DMS114 treated with DMSO at 0.1 percent for 48 hours (cell line): ENCODE data around the gene SIM2.

Experiments used
- DNase-seq: peaks from one replicate; lab custom pipeline; 2025; ENCODE audit not compliant: unreplicated experiment; lab: John Stamatoyannopoulos, UW

Gene SIM2

DNA sequence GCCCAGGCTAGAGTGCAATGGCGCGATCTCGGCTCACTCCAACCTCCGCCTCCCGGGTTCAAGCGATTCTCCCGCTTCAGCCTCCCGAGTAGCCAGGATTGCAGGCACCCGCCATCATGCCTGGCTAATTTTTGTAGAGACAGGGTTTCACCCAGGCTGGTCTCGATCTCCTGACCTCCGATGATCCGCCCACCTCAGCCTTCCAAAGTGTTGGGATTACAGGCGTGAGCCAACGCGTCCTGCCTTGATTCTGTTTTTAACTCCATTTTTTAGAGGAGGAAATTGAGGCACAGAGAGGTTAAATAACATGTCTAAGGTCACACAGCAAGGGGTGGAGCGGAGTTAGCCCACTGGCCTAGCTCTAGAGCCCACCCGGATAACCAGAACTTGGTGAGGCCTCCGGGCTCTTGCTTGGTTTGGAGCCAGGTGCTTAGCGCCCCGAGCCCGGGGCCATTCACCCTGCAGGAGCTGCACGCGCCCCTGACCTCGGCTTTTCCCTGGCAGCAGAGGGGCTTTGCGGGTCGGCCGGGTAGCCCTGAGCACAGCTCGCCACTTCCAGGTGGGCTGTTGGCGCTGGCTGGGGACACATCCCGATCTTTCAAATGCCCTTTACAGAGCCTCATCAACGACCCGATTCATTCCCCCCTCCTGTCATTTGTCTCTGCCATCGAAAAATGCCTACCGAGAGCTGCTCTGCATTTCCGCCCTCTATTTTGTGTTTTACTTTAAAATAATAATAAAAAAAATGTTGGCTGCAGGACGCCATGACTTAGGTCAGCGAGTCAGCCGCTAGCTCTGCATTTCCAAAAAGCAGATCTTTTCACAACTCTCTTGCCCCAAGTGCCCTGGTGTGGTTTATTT lies 11.2 kb downstream of the SIM2 start:
- DNase-seq = no peak

DNA sequence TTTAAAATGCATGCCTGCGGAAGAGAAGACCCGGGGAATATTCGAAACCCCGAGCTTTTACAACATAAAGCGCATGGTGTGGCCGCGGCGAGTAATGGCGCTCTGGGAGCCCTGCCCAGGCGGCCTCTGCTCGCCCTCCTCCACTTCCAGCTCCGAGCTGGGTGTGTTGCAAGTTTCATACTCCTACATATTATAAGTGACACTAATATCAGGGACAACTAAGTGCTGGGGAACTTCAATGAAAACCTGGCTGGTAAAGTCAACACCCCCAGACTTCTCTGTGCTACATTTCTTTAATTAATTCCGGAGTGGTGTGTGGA lies 11.8 kb downstream of the SIM2 start:
- no peak for DNase-seq

DNA sequence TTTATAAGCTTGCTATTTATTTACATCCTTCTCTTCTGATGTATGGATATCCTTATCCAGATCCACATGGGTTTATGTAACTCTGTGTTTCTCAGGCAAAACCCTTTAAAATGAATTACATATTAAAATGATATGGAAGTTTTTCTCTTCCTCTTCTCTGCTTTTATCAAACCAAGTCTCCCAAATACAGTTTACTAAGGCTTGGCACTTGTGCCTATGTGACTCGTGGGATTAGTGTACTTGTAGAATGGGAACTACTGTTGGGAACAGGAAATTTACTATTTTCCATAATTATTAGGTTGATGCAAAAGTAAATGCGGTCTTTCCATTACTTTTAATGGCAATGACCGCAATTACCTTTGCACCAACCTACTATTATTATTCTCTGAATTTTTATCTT lies 14.8 kb downstream of the SIM2 start:
- no peak for DNase-seq

DNA sequence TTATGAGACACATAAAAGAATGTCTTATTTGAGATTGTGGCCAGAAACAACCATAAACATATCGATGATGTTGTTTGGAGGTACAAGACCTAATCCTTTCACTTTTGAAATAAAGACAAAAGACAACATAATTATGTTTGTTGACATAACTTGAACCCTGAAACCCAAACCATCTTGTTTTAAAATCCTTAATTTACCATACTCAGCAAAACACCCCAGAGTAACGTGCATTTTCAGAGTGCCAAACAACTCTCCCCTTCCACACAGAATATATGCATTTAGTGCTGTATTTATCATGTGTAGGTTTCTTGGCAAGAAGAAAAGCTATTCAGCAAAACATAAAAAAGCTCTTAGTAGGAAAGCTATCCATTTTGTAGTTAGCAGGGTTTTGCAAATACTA lies 17.5 kb downstream of the SIM2 start:
- DNase-seq = no peak

DNA sequence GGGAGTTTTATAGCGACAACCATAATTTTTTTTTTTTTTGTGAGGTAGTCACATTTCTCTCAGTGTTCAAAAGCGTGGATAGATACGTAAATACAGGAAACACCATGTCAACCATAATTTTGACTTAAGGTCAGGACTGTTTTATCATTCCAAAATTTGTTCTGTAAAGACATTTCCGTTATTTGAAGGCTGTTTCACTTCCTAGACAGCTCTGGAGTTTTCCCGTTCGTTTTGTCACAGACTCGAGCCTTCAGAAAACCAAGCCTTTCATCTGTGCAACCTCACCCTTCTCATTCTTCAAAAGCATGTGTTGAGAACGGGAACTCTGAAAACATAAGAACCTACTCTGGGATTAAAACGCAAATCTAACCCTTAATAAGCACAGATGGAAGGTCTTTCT lies 17.9 kb downstream of the SIM2 start:
- no peak for DNase-seq

DNA sequence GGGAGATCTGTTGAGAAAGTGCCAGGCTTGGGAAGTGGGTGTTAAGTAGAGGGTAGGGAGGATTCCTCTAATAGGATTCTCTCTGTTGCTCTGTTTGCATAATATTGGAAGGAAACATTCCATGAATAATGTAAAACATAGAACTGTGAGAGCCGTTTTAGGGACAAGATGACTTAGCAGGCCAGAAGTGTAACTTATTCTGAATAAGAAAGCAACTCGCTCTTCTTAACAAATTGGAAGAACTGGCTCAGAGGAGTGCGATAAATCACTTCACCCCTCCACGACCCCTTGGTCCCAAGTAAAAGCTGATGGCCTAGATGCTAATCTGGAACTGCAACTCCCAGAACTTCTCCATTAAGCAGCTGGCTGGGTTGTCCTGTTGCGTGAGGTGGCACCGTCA lies 19.1 kb downstream of the SIM2 start:
- no peak for DNase-seq

DNA sequence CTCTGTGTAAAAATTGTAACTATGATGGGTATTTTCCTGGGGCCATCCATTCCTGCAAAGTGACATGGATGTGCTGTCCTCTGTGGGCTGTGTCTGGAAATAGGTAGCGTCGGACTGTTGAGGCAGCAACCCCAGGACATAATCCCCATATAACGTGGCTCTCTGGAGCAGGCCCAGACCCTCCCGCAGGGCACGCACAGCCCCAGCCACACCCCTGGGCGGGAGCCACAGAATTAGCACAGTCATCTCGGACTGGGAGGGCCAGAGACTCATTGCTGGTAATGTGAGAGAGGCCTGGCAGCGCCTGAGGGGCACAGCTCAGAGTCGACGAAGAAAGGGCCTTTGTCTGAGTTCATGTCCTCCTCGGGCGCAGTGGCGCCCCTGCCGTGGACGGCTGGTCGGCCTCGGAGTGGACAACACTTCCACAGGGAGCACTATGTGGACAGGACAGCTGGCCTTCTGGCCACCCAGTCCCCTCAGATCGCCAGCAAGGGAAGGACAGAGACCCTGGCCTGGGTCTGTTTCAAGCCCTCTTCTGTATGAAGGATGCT lies 20.1 kb downstream of the SIM2 start:
- DNase-seq = no peak

DNA sequence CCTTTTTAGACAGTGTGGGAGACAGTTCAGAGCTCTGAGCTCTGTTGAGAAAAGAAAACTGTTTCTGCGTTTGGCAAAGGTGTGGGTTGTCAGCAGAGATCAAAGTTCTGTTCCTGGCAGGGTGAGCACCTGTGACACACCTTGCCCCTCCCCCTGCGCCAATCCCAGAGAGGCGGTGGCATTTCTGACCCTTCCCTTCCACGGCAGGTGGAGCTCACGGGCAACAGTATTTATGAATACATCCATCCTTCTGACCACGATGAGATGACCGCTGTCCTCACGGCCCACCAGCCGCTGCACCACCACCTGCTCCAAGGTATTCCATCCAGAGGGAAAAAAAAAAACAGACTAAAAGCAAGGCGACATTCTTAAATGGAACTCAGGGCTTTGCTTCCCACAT lies 20.7 kb downstream of the SIM2 start:
- DNase-seq = no peak

DNA sequence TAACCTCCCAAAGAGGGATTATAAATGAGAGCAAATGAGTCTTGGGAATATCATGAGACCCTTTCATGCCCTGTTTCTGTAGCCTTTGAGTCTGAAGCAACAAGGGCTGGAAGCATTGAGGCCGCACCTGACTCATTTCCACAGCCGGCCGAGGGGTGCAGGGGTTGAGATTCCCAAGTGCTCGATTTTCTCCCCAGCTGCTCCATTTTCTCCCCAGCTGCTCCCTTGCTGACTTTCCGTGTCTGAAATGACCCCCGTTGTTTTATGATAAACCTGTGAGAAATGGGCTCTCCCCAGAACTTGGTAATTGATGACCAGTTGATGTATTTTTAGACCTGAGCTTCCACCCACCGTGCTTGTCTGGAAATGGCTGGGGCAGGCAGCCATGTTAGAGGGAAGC lies 22.9 kb downstream of the SIM2 start:
- no peak for DNase-seq

DNA sequence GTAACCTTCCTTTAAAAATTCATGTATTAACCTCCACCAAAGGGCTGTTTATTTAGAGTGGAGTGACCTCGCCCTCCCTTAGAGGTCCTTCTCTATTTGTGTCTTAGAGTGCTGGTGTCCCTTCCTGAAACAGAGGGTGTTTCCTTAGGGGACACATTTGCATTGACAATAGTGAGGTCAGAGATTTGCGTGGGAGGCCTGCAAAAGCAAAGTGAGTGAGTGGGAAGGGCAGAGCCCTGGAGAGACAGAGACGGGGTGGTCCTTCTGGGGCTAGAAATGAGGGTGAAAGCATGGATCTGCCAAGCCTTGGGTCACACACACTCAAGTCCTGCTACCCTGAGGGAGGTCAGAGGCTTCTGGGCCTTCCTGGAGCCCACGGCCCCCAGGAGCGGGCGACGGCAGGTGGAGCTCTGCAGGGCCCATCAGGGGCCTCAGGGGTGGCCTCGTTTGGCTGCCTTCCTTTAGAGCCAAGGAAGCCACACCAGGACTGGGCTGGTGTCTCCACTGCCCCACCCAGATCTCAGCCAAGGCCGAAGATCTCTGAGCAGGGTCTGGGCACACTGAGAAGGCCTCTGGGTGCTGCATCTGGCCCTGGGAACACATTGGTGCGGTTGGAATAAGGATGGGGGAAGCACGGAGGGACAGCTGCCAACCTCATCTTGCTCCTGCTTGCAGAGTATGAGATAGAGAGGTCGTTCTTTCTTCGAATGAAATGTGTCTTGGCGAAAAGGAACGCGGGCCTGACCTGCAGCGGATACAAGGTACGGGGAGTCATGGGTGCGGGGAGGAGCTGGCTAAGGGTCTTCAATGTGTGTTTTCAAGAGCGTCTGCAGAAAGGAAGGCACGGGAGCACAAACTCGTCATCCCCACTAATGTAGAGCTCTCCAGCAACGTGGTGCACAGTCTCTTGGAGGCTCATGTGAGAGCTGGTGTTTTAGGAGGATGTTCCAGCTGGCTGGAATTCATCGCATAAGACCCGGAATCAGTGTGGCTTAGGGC lies 23.8 kb downstream of the SIM2 start:
- DNase-seq = no peak

DNA sequence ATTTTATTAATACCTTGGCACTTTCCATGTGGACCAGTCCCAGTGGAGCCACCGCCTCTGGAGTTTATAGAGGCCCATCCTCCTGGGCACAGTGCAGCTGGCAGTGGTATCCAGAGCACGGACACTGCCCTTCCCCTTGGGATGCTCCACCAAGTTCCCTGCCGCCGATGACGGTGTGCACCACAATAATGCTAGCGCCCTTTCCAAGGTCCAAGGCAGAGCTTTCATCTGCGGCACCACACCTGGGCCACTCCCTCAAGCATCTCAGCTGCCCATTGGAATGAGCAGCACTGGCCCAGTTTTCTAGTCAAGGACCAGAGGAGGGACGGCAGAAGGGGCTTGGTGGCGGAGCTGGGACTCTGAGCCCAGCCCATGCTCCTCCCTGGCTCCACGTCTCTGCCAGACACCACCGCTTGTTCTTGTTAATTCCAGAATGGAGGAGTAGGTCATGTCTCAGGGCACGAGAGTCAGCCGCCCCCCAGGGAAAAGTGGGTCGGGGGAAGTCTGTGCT lies 24.5 kb downstream of the SIM2 start:
- no peak for DNase-seq

DNA sequence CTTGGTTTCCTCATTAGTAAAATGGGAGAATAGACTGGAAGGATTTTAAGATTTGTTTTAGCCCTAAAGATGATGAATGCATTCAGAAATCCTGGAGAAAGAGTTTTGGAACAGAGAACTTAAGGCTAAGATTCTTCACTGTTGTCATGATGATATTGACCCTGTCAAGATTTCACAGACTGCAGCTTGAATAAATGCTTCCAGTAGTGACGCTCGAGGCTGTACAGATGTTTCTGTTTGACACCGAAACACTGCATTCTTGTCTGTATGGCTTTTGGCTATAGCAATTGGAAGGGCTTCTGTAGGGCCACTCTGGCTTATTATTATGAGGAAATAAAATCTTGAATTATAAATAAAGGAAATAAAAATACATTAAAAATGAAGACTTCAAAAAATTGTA lies 25.7 kb downstream of the SIM2 start:
- no peak for DNase-seq

DNA sequence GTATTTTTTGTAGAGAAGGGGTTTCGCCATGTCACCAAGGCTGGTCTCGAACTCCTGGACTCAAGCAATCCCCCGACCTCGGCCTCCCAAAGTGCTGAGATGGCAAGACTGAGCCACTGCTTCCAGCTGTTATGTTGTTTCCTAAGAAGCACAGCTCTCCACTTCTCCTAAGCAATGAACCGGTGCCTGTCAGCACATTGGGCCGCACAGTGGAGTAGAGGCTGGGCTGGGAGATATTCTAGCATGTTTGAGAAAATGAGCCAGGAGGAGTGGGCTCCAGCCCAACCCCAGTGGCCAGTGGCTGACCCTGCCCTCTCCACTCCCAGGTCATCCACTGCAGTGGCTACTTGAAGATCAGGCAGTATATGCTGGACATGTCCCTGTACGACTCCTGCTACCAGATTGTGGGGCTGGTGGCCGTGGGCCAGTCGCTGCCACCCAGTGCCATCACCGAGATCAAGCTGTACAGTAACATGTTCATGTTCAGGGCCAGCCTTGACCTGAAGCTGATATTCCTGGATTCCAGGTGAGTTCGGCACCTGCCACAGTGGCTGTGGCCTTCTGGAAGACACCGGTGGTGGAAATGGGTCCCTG lies 27.0 kb downstream of the SIM2 start:
- DNase-seq = no peak

DNA sequence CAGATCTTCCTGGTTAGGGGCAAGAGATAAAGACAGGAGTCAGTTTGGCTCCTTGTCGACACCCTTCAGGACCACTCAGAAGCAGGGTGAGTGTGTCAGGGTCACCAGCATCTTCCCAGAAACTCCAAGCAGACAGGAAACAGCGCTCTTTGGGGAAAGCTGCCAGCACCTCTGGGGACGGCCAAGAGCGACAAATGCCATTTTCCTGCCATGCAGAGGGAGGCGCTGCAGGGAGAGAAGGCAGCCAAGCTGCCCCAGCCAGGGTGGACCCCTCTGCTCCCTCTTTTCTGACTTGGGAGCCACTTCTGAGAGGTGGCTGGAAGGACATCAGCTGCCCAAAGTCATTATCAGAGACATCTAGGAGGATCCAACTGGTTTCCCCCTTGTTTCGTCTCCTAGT lies 29.0 kb downstream of the SIM2 start:
- no peak for DNase-seq

DNA sequence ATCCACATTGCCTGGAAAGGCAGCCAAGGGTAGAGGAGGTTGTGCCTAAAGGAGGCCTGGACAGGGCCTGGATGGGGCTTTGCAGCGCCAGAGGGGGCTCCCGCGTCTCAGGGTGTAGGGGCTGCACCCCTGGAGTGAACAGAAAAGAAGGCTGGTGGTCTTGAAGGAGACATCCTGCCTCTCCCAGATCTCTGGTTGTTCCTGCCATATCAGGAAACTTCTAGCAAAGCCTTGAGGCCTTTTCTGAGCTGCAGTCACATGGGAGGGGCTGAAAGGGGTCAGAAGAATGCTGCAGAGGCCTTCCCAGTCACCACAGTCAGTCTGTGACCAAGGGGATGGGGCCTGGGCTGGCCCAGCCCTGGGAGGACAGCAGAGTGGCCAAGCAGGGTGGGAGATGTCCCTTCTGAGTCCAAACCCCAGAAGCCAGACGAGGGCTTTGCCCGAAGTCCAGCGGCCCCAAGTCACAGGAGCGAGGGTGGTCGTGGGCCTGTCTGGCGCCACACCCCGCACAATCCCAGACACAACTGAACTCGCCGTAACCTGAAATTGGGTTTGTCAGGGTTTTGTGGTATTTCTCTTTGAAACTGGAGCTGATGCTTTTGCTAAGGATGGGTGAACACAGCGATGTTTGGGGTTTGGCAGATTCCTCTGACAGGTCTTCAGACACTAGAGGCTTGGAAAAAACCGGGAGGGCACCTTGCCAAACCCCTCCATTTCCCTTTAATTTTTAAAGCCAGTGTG lies 29.6 kb downstream of the SIM2 start:
- no peak for DNase-seq

DNA sequence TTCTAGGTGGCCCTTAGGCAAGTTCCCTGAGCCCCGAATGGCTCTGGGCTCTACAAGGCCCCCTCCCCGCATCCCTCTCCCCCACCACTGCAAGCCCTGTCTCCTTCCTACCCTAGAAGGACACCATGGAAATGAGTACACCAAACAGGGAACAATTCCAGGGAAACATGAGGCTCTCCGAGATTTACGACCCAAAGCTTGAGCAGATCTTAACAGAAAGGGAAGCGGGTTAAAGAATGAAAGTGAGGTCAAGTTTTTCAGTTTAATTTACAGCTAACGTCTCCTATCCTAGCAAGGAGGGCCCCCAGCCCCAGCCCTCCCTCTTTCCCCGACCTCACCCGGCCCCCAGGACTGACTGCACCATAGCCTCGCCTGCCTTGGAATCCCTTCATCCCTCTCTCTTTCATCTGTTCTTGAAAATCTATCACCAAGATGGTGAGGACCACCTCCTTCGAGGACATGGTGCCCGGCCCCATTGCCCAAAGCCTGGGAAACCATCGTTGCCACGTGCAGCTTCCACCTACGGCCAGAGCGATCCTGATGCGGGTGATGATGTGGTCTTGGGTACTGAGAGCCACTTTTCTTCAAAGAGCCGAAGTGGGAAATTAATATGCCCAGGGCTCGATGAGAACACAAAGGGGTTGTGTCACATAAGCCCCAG lies 30.5 kb downstream of the SIM2 start:
- no peak for DNase-seq

DNA sequence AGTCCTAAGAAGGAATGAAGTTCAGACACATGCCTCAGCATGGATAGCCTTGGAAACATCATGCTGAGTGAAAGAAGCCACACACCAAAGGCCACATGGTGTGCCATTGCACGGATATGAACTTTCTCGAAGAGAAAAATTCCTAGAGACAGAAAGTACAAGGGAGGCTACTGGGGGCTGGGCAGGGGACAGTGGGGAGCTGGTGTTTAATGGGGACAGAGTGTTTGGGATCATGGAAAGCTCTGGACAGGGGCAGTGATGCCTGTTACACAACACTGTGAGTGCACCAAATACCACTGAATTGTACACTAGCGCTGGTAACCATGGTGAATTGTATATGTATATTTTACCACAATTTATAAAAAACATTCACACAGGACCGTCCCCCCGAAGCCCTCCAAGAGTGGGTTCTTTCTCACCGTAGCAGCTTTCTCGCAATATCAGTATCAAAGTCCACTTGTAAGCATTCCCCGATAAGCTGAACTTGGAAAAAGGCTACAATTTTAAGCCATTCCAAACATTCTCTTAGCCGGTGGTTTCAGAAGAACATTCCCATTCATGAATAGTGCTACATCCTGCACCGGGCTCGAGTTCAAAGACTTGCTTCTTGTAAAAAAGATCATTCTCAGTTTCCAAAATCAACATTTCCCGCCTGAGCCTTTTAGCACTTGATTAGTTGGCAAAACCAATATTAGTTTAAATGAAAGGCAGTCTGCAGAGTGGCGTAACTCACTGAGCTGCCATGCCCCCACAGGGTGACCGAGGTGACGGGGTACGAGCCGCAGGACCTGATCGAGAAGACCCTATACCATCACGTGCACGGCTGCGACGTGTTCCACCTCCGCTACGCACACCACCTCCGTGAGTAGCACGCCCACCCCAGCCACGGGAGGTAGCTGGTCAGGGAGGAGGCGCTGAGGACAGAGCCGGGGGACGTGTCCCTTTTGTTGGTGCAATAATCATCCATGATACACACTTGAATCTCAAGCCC lies 31.7 kb downstream of the SIM2 start:
- no peak for DNase-seq

DNA sequence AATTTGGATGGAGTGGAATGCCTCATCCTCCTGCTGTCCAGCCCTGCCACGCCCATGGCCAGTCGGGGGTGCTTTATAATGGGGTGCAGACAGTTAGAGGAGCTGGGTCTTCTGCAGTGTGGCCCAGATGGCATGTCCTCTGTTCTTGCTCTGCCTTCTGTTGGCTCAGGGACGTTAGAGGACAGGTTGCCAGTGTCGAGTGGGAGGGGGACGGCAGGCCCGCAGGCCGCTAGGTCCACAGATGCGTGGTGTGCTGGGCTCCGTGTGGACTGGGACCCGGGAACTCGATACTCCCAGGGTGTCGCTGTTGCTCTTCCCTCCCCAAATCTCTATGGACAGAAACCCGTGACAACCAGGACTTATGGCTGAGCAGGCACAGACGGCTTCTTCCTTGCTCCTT lies 33.3 kb downstream of the SIM2 start:
- DNase-seq = no peak

DNA sequence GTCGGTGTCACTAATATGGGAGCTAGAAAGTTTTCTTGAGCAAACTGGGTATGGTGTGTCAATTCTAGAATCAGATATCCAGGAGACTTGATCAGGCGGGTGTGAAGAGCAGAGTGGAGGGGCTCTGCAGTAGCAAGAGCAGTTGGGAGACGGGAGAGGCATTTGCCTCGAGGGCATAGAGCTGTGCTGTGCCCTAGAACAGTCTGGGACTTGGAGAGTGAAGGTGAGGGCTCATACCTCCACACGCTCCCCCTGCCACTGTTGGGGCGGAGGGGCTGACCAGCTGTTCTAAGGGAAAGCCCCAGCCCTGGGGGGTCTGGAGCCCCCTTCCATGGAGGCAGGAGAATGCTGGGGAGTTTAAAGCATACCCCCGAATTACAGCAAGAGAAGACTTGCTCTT lies 33.8 kb downstream of the SIM2 start:
- DNase-seq = no peak
